HepG2 (cell line): ENCODE data around the gene ZFYVE21. TPM values are rescaled to one million over a fixed set of nuclear protein-coding genes. Genes with fewer than 3 reads are reported as not detected.
"Not testable (repeated sequence)": the region's sequence is repeated elsewhere in the genome, so short reads cannot be mapped to it uniquely, and the experiment has no call there.

Experiments used
- ATAC-seq: fragments of 200-7000 bp; cut with Tn5 transposase; 3 replicates; pipeline ENCODE4 v1.9.1; 2020; ENCODE audit warnings: mild to moderate bottlenecking, moderate library complexity
- BruUV-seq: library from RNA; stranded (reverse); fragments of 400-500 nt; replicated peaks from 2 replicates; lab custom pipeline; 2021; lab: Mats Ljungman, UMichigan
- CTCF ChIA-PET: fragments of 300-600 bp; formaldehyde crosslinking; extraction: SDS; loops from one replicate; lab custom pipeline; 2021; ENCODE audit warnings: low total read pairs, inconsistent platforms, low intra/inter-chr PET ratio; lab: Yijun Ruan, JAX
- POLR2A ChIA-PET: fragments of 350-600 bp; sonication (Branson Sonifier 250); formaldehyde crosslinking; loops from one replicate; lab custom pipeline; 2020; ENCODE audit warnings: antibody characterized with exemption, inconsistent platforms; lab: Yijun Ruan, JAX
- DNase-seq: peaks from one replicate; pipeline ENCODE4 v3.0.0-alpha.2; 2015; ENCODE audit warnings: low spot score
- FAIRE-seq: peaks from 3 replicates; lab custom pipeline; 2011; peaks lifted over from hg19 to GRCh38; lab: Jason Lieb, UNC
- H2AFZ ChIP-seq: one replicate; pipeline ENCODE4 v1.6.1; 2011; ENCODE audit warnings: low read length, inconsistent platforms
- H3K27ac ChIP-seq: fragments of 300-600 bp; 3 replicates; pipeline ENCODE4 v1.8.0; 2011; ENCODE audit warnings: mixed run types, mild to moderate bottlenecking, mixed read lengths, low read length, inconsistent platforms; ENCODE audit not compliant: insufficient read depth; ENCODE audit errors: extremely low read length
- H3K27me3 ChIP-seq, 2 experiments: fragments of 200-600 bp in 1 of 2; 2 replicates in 1 of 2; 3 replicates in 1 of 2; pipeline versions ENCODE4 v1.6.0 to v1.8.0; 2011; ENCODE audit warnings: low read length in 2 of 2, mild to moderate bottlenecking in 2 of 2, moderate library complexity in 2 of 2, inconsistent platforms in 1 of 2; ENCODE audit not compliant: insufficient read depth in 2 of 2, control insufficient read depth in 1 of 2
- H3K36me3 ChIP-seq, 2 experiments: fragments of 200-600 bp in 1 of 2; replicated peaks in 1 of 2; 2 replicates in 1 of 2; 3 replicates in 1 of 2; pipeline versions ENCODE4 v1.5.1 to v1.8.0; 2011; ENCODE audit warnings: low read length in 2 of 2, inconsistent platforms in 1 of 2; ENCODE audit not compliant: insufficient read depth in 2 of 2, control insufficient read depth in 1 of 2
- H3K4me1 ChIP-seq: 2 replicates; pipeline ENCODE4 v1.5.1; 2012; ENCODE audit warnings: low read length, inconsistent platforms; ENCODE audit not compliant: insufficient read depth
- H3K4me2 ChIP-seq: 2 replicates; pipeline ENCODE4 v1.6.0; 2011; ENCODE audit warnings: low read depth, low read length, inconsistent platforms
- H3K4me3 ChIP-seq, 3 experiments: fragments of 200-600 bp in 1 of 3; sonication (generic), shearing (Covaris generic) in 1 of 3; replicated peaks in 1 of 3; 2 replicates each; pipeline ENCODE4 v1.5.1; 2011 to 2016; ENCODE audit warnings: low read length in 3 of 3, inconsistent platforms in 2 of 3, low read depth in 2 of 3, mild to moderate bottlenecking in 2 of 3, control low read depth in 1 of 3, mixed read lengths in 1 of 3; ENCODE audit not compliant: insufficient read depth in 1 of 3
- H3K79me2 ChIP-seq: one replicate; pipeline ENCODE4 v1.6.1; 2011; ENCODE audit warnings: low read length, inconsistent platforms; ENCODE audit not compliant: insufficient read depth
- H3K9ac ChIP-seq: 2 replicates; pipeline ENCODE4 v1.6.0; 2011; ENCODE audit warnings: mild to moderate bottlenecking, low read depth, low read length, inconsistent platforms; ENCODE audit not compliant: insufficient read depth
- H3K9me3 ChIP-seq: 2 replicates; pipeline ENCODE4 v1.5.1; 2012; ENCODE audit warnings: mild to moderate bottlenecking, low read length
- H4K20me1 ChIP-seq: 2 replicates; pipeline ENCODE4 v1.6.0; 2011; ENCODE audit warnings: inconsistent platforms, mild to moderate bottlenecking, low read length, moderate library complexity; ENCODE audit not compliant: insufficient read depth
- AKAP8 ChIP-seq: sonication (generic); formaldehyde crosslinking; IDR thresholded peaks from 2 replicates; pipeline ENCODE4 v1.5.1; 2020; ENCODE audit warnings: mild to moderate bottlenecking, missing genetic modification reagents
- ASH2L ChIP-seq: fragments of 300-600, 200-600 bp; sonication (generic); IDR thresholded peaks from 2 replicates; pipeline ENCODE4 v1.7.0; 2017; ENCODE audit warnings: low read depth, mild to moderate bottlenecking, moderate library complexity, mixed read lengths, low read length; ENCODE audit not compliant: insufficient read length
- IRX3 ChIP-seq: sonication (generic); formaldehyde crosslinking; IDR thresholded peaks from 2 replicates; pipeline ENCODE4 v1.8.1; 2023; ENCODE audit warnings: mild to moderate bottlenecking, low read depth, missing genetic modification reagents, borderline replicate concordance
- RBM39 ChIP-seq: fragments of 200-400 bp; formaldehyde crosslinking; IDR thresholded peaks from one replicate; pipeline ENCODE4 v1.6.1; 2018; ENCODE audit warnings: antibody characterized with exemption, mild to moderate bottlenecking, low read depth, low read length; ENCODE audit not compliant: poor library complexity, severe bottlenecking
- REL ChIP-seq: sonication (generic); formaldehyde crosslinking; conservative IDR thresholded peaks from 2 replicates; pipeline ENCODE4 v1.8.0; 2022; ENCODE audit warnings: mild to moderate bottlenecking, missing genetic modification reagents, moderate library complexity
- SIX1 ChIP-seq: sonication (generic); formaldehyde crosslinking; IDR thresholded peaks from 2 replicates; pipeline ENCODE4 v1.4.0; 2020; ENCODE audit warnings: missing genetic modification reagents, borderline replicate concordance
- TMF1 ChIP-seq: sonication (generic); formaldehyde crosslinking; IDR thresholded peaks from 2 replicates; pipeline ENCODE4 v1.8.1; 2022; ENCODE audit warnings: low read depth, missing genetic modification reagents
- ZBTB1 ChIP-seq: sonication (generic); formaldehyde crosslinking; IDR thresholded peaks from 2 replicates; pipeline ENCODE4 v1.4.0; 2020; ENCODE audit warnings: missing genetic modification reagents, borderline replicate concordance
- ZKSCAN8 ChIP-seq: IDR thresholded peaks from 2 replicates; pipeline ENCODE4 v1.6.1; 2016; ENCODE audit warnings: borderline replicate concordance, missing genetic modification reagents, missing compliant biosample characterization
- ZNF562 ChIP-seq: sonication (generic); formaldehyde crosslinking; IDR thresholded peaks from 2 replicates; pipeline ENCODE4 v1.8.0; 2022; ENCODE audit warnings: missing genetic modification reagents, borderline replicate concordance
- ZNF816 ChIP-seq: sonication (generic); formaldehyde crosslinking; IDR thresholded peaks from 2 replicates; pipeline ENCODE4 v1.8.0; 2022; ENCODE audit warnings: missing genetic modification reagents, mild to moderate bottlenecking, borderline replicate concordance
- whole genome bisulfite sequencing: methylation state at CpG from one replicate; pipeline ENCODE4 v1.1.6; 2017; ENCODE audit warnings: low lambda C conversion rate; 5-methylcytosine and 5-hydroxymethylcytosine counted together
- in situ Hi-C: cut with HindIII; loops from 2 replicates; pipeline ENCODE4 v1.10.0; 2017; ENCODE audit warnings: low pct_unique_long_range_greater_than_20kb; ENCODE audit not compliant: extremely low pct_ligation_motif_present
- intact Hi-C: fragments of 100-400 bp; cut with micrococcal nuclease; formaldehyde crosslinking; loops from one replicate; pipeline ENCODE4 v1.10.0; 2022; ENCODE audit not compliant: unreplicated experiment
- polyA plus RNA-seq, 8 experiments: library from polyadenylated mRNA; depleted of rRNA in 3 of 8; stranded (reverse) in 7 of 8; unstranded in 1 of 8; fragments of >200 nt; fragmentation: Illumina TruSeq in 4 of 8; extraction: Trizol in 4 of 8; gene quantifications; 2 replicates each; pipeline versions ENCODE4 v1.2.1 to v1.2.3, GENCODE V29; 2011 to 2016; ENCODE audit warnings: low read depth in 4 of 8, missing spikeins in 1 of 8, mixed read lengths in 1 of 8; ENCODE audit not compliant: insufficient read depth in 1 of 8
- total RNA-seq, 5 experiments: library from RNA; depleted of rRNA; stranded (reverse); fragments of >200 nt; fragmentation: Illumina TruSeq; extraction: Trizol; gene quantifications; 2 replicates each; pipeline ENCODE4 v1.2.3, GENCODE V29; 2016; ENCODE audit warnings: low read depth in 1 of 5
- TF ChIP-seq, protein P1 (sequence below): sonication (generic); formaldehyde crosslinking; IDR thresholded peaks from 2 replicates; pipeline ENCODE4 v1.4.0; 2020; ENCODE audit warnings: mild to moderate bottlenecking, missing genetic modification reagents
- TF ChIP-seq, protein P2 (sequence below): IDR thresholded peaks from 2 replicates; pipeline ENCODE4 v1.6.1; 2016; ENCODE audit warnings: missing compliant biosample characterization, missing genetic modification reagents, borderline replicate concordance
- TF ChIP-seq, protein P3 (sequence below): sonication (generic); formaldehyde crosslinking; IDR thresholded peaks from 2 replicates; pipeline ENCODE4 v1.5.0; 2020; ENCODE audit warnings: missing genetic modification reagents

Gene ZFYVE21
- total and polyA plus RNA-seq, 2 of the 13 experiments (the other 11 are each of a cell fraction or from before 2014, with no cell fraction given), result 34.3 to 34.4 TPM

DNA sequence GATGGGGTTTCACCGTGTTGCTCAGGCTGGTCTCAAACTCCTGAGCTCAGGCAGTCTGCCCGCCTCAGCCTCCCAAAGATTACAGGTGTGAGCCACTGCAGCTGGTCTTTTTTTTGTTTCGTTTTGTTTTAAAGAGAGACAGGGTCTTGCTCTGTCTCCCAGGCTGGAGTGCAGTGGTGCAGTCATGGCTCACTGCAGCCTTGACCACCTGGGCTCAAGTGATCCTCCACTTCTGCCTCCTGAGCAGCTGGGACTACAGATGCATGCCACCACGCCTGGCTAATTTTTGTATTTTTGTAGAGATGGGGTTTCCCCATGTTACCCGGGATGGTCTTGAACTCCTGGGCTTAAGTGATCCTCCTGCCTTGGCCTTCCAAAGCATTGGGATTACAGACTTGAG is 24.0 kb upstream of the ZFYVE21 start:
- H3K9ac ChIP-seq, BruUV-seq, ATAC-seq, H2AFZ ChIP-seq, H3K4me2 ChIP-seq, H3K4me3 ChIP-seq, H3K79me2 ChIP-seq, DNase-seq, H4K20me1 ChIP-seq, H3K4me1 ChIP-seq, FAIRE-seq, H3K9me3 ChIP-seq, intact Hi-C loops, H3K27ac ChIP-seq, CTCF ChIA-PET, in situ Hi-C loops, H3K27me3 ChIP-seq: not testable (repeated sequence)
- POLR2A ChIA-PET, result interaction anchor here (0.7 kb wide), 1 partner anchor 183 kb away, joined by 3 read pairs; no protein-coding TSS in a partner anchor
- WGBS, result 100% methylated on average over 5 of the region's 5 CpGs
- H3K36me3 ChIP-seq, result peaks cover 13 to 63% of the 10 kb centered on the region in 2 experiments

- in situ Hi-C loops, result no loop called here
- Histone ChIP-seq H3K4me1 (no peaks in the 10 kb centered on the region), H2AFZ (no peak overlapping the region), H3K27me3 (no peaks in the 10 kb centered on the region), H3K9me3 (no peaks in the 10 kb centered on the region), H3K4me3 (no peak overlapping the region), H4K20me1 (no peaks in the 10 kb centered on the region), H3K27ac (no peak overlapping the region), H3K79me2 (no peaks in the 10 kb centered on the region), H3K9ac (no peak overlapping the region), H3K36me3 (peaks cover 10 to 62% of the 10 kb centered on the region in 2 experiments), H3K4me2 (no peak overlapping the region)
- DNase-seq (no peak), ATAC-seq (no peak), FAIRE-seq (no peak)
- BruUV-seq, result no TSS peak
- CTCF ChIA-PET, result no interaction called here
- WGBS, result 95% methylated on average over 6 of the region's 17 CpGs
- intact Hi-C loops, result no loop called here
- POLR2A ChIA-PET, result no interaction called here
- TF ChIP-seq AKAP8 (CRISPR knock-in tag) (no peak), ZBTB1 (CRISPR knock-in tag) (no peak), REL (CRISPR knock-in tag) (no peak), RBM39 (no peak), IRX3 (CRISPR knock-in tag) (no peak), SIX1 (CRISPR knock-in tag) (no peak), ZNF562 (CRISPR knock-in tag) (no peak), ASH2L (no peak), ZNF816 (CRISPR knock-in tag) (no peak), ZKSCAN8 (CRISPR knock-in tag) (no peak), TMF1 (CRISPR knock-in tag) (no peak)
- TF ChIP-seq, protein P1, sequence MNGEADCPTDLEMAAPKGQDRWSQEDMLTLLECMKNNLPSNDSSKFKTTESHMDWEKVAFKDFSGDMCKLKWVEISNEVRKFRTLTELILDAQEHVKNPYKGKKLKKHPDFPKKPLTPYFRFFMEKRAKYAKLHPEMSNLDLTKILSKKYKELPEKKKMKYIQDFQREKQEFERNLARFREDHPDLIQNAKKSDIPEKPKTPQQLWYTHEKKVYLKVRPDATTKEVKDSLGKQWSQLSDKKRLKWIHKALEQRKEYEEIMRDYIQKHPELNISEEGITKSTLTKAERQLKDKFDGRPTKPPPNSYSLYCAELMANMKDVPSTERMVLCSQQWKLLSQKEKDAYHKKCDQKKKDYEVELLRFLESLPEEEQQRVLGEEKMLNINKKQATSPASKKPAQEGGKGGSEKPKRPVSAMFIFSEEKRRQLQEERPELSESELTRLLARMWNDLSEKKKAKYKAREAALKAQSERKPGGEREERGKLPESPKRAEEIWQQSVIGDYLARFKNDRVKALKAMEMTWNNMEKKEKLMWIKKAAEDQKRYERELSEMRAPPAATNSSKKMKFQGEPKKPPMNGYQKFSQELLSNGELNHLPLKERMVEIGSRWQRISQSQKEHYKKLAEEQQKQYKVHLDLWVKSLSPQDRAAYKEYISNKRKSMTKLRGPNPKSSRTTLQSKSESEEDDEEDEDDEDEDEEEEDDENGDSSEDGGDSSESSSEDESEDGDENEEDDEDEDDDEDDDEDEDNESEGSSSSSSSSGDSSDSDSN, result no peak
- TF ChIP-seq, protein P2, sequence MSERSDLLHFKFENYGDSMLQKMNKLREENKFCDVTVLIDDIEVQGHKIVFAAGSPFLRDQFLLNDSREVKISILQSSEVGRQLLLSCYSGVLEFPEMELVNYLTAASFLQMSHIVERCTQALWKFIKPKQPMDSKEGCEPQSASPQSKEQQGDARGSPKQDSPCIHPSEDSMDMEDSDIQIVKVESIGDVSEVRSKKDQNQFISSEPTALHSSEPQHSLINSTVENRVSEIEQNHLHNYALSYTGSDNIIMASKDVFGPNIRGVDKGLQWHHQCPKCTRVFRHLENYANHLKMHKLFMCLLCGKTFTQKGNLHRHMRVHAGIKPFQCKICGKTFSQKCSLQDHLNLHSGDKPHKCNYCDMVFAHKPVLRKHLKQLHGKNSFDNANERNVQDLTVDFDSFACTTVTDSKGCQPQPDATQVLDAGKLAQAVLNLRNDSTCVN (CRISPR knock-in tag), result no peak
- TF ChIP-seq, protein P3, sequence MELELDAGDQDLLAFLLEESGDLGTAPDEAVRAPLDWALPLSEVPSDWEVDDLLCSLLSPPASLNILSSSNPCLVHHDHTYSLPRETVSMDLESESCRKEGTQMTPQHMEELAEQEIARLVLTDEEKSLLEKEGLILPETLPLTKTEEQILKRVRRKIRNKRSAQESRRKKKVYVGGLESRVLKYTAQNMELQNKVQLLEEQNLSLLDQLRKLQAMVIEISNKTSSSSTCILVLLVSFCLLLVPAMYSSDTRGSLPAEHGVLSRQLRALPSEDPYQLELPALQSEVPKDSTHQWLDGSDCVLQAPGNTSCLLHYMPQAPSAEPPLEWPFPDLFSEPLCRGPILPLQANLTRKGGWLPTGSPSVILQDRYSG (CRISPR knock-in tag), result no peak
Measured at GRCh38 chr14:103692159-103692558, 23.5 kb upstream of the ZFYVE21 start.
